ENCODE results near the gene TCF3.

Gene TCF3

DNA sequence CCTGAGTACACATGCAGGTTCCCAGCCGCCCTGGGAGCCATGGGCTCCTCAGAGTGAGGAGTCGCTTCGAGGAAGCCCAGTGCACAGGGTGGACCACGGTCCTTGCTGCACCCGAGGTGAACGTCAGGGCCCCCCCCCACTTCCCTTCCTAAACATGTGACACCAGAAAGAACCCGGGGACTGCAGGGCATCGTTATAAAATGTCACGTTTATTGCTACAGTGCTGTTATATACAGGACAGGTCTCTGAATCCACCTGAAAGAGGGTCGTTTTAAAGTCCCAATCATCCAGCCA, 43.4 kb downstream of the TCF3 start:
- Histone ChIP-seq H2AFZ (ENCODE audit: low read depth, low read length) (no peak overlapping the region), H3K4me3 (ENCODE audit: low read depth in 1 of 2, low read length in 2 of 2) (no peak overlapping the region), H3K79me2 (ENCODE audit: insufficient read depth, low read length) (peaks cover 12% of the 10 kb centered on the region), H3K4me1 (ENCODE audit: insufficient read depth, low read length) (peaks cover 25% of the 10 kb centered on the region), H3K4me2 (ENCODE audit: insufficient read depth, low read length) (no peak overlapping the region), H3K27me3 (ENCODE audit: insufficient read depth, low read length, poor library complexity) (no peaks in the 10 kb centered on the region), H3K27ac (ENCODE audit: low read length) (no peak overlapping the region), H3K9me3 (ENCODE audit: insufficient read depth, low read length, severe bottlenecking) (no peaks in the 10 kb centered on the region), H3K9ac (ENCODE audit: low read depth, low read length) (no peak overlapping the region), H3K36me3 (ENCODE audit: insufficient read depth, low read length) (peaks cover 50% of the 10 kb centered on the region), H4K20me1 (ENCODE audit: insufficient read depth, low read length) (peaks cover 35% of the 10 kb centered on the region)
- DNase-seq = no peak
- ATAC-seq (ENCODE audit: insufficient read depth, low read depth) = no peak
- no peak for TF ChIP-seq EZH2 (IDR thresholded peaks at IDR 0.05; ENCODE audit: borderline replicate concordance, low read depth, low read length, severe bottlenecking)
- TF ChIP-seq CTCF (IDR thresholded peaks at IDR 0.05; ENCODE audit: borderline replicate concordance, extremely low read depth, low read length, poor library complexity, severe bottlenecking) = no peak

- no peak overlapping the region for H3K27ac ChIP-seq (ENCODE audit: low read length)
- peaks cover 33% of the 10 kb centered on the region for H4K20me1 ChIP-seq (ENCODE audit: insufficient read depth, low read length)
- TF ChIP-seq CTCF (IDR thresholded peaks at IDR 0.05; ENCODE audit: borderline replicate concordance, extremely low read depth, low read length, poor library complexity, severe bottlenecking) = no peak
- no peak for TF ChIP-seq EZH2 (IDR thresholded peaks at IDR 0.05; ENCODE audit: borderline replicate concordance, low read depth, low read length, severe bottlenecking)
- H3K9me3 ChIP-seq (ENCODE audit: insufficient read depth, low read length, severe bottlenecking) = no peaks in the 10 kb centered on the region
- ATAC-seq (ENCODE audit: insufficient read depth, low read depth) = no peak
- H3K4me1 ChIP-seq (ENCODE audit: insufficient read depth, low read length) = peaks cover 30% of the 10 kb centered on the region
- no peak overlapping the region for H3K9ac ChIP-seq (ENCODE audit: low read depth, low read length)
- no peak overlapping the region for H3K4me3 ChIP-seq (ENCODE audit: low read depth in 1 of 2, low read length in 2 of 2)
- peaks cover 46% of the 10 kb centered on the region for H3K36me3 ChIP-seq (ENCODE audit: insufficient read depth, low read length)
- H2AFZ ChIP-seq (ENCODE audit: low read depth, low read length) = no peak overlapping the region
- no peaks in the 10 kb centered on the region for H3K27me3 ChIP-seq (ENCODE audit: insufficient read depth, low read length, poor library complexity)
- DNase-seq = no peak
- H3K4me2 ChIP-seq (ENCODE audit: insufficient read depth, low read length) = no peak overlapping the region
- peaks cover 17% of the 10 kb centered on the region for H3K79me2 ChIP-seq (ENCODE audit: insufficient read depth, low read length)
Observed at GRCh38 chr19:1608359-1609102, 43.9 kb downstream of the TCF3 start.

GRCh38 chr19:1606138-1606651, 46.2 kb downstream of the TCF3 start:
- Histone ChIP-seq H3K27me3 (ENCODE audit: insufficient read depth, low read length, poor library complexity) (no peaks in the 10 kb centered on the region), H3K4me3 (ENCODE audit: low read depth in 1 of 2, low read length in 2 of 2) (peak overlapping the region; percentile 28 to 100; a peak in 3 of 4 replicates), H2AFZ (ENCODE audit: low read depth, low read length) (peak overlapping the region; percentile 89), H3K4me2 (ENCODE audit: insufficient read depth, low read length) (peak overlapping the region; percentile 87), H3K36me3 (ENCODE audit: insufficient read depth, low read length) (peaks cover 40% of the 10 kb centered on the region), H3K9ac (ENCODE audit: low read depth, low read length) (peak overlapping the region; percentile 99), H3K4me1 (ENCODE audit: insufficient read depth, low read length) (peaks cover 40% of the 10 kb centered on the region), H3K9me3 (ENCODE audit: insufficient read depth, low read length, severe bottlenecking) (no peaks in the 10 kb centered on the region), H3K79me2 (ENCODE audit: insufficient read depth, low read length) (peaks cover 40% of the 10 kb centered on the region), H4K20me1 (ENCODE audit: insufficient read depth, low read length) (peaks cover 35% of the 10 kb centered on the region), H3K27ac (ENCODE audit: low read length) (peak overlapping the region; percentile 81)
- no peak for TF ChIP-seq CTCF (IDR thresholded peaks at IDR 0.05; ENCODE audit: borderline replicate concordance, extremely low read depth, low read length, poor library complexity, severe bottlenecking)
- ATAC-seq (ENCODE audit: insufficient read depth, low read depth) (no peak), DNase-seq (no peak)
